HepG2 (cell line): ENCODE results near the gene MSL2. TPM values are rescaled to one million over a fixed set of nuclear protein-coding genes. Genes with fewer than 3 reads are reported as not detected.
"Not testable (repeated sequence)": the region's sequence is repeated elsewhere in the genome, so short reads cannot be mapped to it uniquely, and the experiment has no call there.

ENCODE experiments used
- ATAC-seq: fragments of 200-7000 bp; cut with Tn5 transposase; 3 replicates; pipeline ENCODE4 v1.9.1; 2020; ENCODE audit warnings: mild to moderate bottlenecking, moderate library complexity
- BruUV-seq: library from RNA; stranded (reverse); fragments of 400-500 nt; replicated peaks from 2 replicates; lab custom pipeline; 2021; lab: Mats Ljungman, UMichigan
- CTCF ChIA-PET: fragments of 300-600 bp; formaldehyde crosslinking; extraction: SDS; loops from one replicate; lab custom pipeline; 2021; ENCODE audit warnings: low total read pairs, inconsistent platforms, low intra/inter-chr PET ratio; lab: Yijun Ruan, JAX
- POLR2A ChIA-PET: fragments of 350-600 bp; sonication (Branson Sonifier 250); formaldehyde crosslinking; loops from one replicate; lab custom pipeline; 2020; ENCODE audit warnings: antibody characterized with exemption, inconsistent platforms; lab: Yijun Ruan, JAX
- DNase-seq: peaks from one replicate; pipeline ENCODE4 v3.0.0-alpha.2; 2015; ENCODE audit warnings: low spot score
- FAIRE-seq: peaks from 3 replicates; lab custom pipeline; 2011; peaks lifted over from hg19 to GRCh38; lab: Jason Lieb, UNC
- H2AFZ ChIP-seq: one replicate; pipeline ENCODE4 v1.6.1; 2011; ENCODE audit warnings: low read length, inconsistent platforms
- H3K27ac ChIP-seq: fragments of 300-600 bp; 3 replicates; pipeline ENCODE4 v1.8.0; 2011; ENCODE audit warnings: mixed run types, mild to moderate bottlenecking, mixed read lengths, low read length, inconsistent platforms; ENCODE audit not compliant: insufficient read depth; ENCODE audit errors: extremely low read length
- H3K27me3 ChIP-seq, 2 experiments: fragments of 200-600 bp in 1 of 2; 2 replicates in 1 of 2; 3 replicates in 1 of 2; pipeline versions ENCODE4 v1.6.0 to v1.8.0; 2011; ENCODE audit warnings: low read length in 2 of 2, mild to moderate bottlenecking in 2 of 2, moderate library complexity in 2 of 2, inconsistent platforms in 1 of 2; ENCODE audit not compliant: insufficient read depth in 2 of 2, control insufficient read depth in 1 of 2
- H3K36me3 ChIP-seq, 2 experiments: fragments of 200-600 bp in 1 of 2; replicated peaks in 1 of 2; 2 replicates in 1 of 2; 3 replicates in 1 of 2; pipeline versions ENCODE4 v1.5.1 to v1.8.0; 2011; ENCODE audit warnings: low read length in 2 of 2, inconsistent platforms in 1 of 2; ENCODE audit not compliant: insufficient read depth in 2 of 2, control insufficient read depth in 1 of 2
- H3K4me1 ChIP-seq: 2 replicates; pipeline ENCODE4 v1.5.1; 2012; ENCODE audit warnings: low read length, inconsistent platforms; ENCODE audit not compliant: insufficient read depth
- H3K4me2 ChIP-seq: 2 replicates; pipeline ENCODE4 v1.6.0; 2011; ENCODE audit warnings: low read depth, low read length, inconsistent platforms
- H3K4me3 ChIP-seq, 3 experiments: fragments of 200-600 bp in 1 of 3; sonication (generic), shearing (Covaris generic) in 1 of 3; replicated peaks in 1 of 3; 2 replicates each; pipeline ENCODE4 v1.5.1; 2011 to 2016; ENCODE audit warnings: low read length in 3 of 3, inconsistent platforms in 2 of 3, low read depth in 2 of 3, mild to moderate bottlenecking in 2 of 3, control low read depth in 1 of 3, mixed read lengths in 1 of 3; ENCODE audit not compliant: insufficient read depth in 1 of 3
- H3K79me2 ChIP-seq: one replicate; pipeline ENCODE4 v1.6.1; 2011; ENCODE audit warnings: low read length, inconsistent platforms; ENCODE audit not compliant: insufficient read depth
- H3K9ac ChIP-seq: 2 replicates; pipeline ENCODE4 v1.6.0; 2011; ENCODE audit warnings: mild to moderate bottlenecking, low read depth, low read length, inconsistent platforms; ENCODE audit not compliant: insufficient read depth
- H3K9me3 ChIP-seq: 2 replicates; pipeline ENCODE4 v1.5.1; 2012; ENCODE audit warnings: mild to moderate bottlenecking, low read length
- H4K20me1 ChIP-seq: 2 replicates; pipeline ENCODE4 v1.6.0; 2011; ENCODE audit warnings: inconsistent platforms, mild to moderate bottlenecking, low read length, moderate library complexity; ENCODE audit not compliant: insufficient read depth
- CREB1 ChIP-seq, 2 experiments: fragments of 450-650 bp in 1 of 2; IDR thresholded peaks; 2 replicates each; pipeline ENCODE4 v1.6.1; 2016 to 2017; ENCODE audit warnings: control low read depth in 1 of 2, mild to moderate bottlenecking in 1 of 2, missing compliant biosample characterization in 1 of 2, missing genetic modification characterization in 1 of 2
- GLI4 ChIP-seq: sonication (generic); formaldehyde crosslinking; IDR thresholded peaks from 2 replicates; pipeline ENCODE4 v1.5.1; 2020; ENCODE audit warnings: missing genetic modification reagents, mild to moderate bottlenecking, moderate library complexity, borderline replicate concordance
- MIER2 ChIP-seq: IDR thresholded peaks from 2 replicates; pipeline ENCODE4 v1.6.1; 2016; ENCODE audit warnings: missing biosample characterization, missing genetic modification reagents
- PHF5A ChIP-seq: IDR thresholded peaks from one replicate; pipeline ENCODE4 v1.6.1; 2018; ENCODE audit warnings: low read depth, missing genetic modification reagents; ENCODE audit not compliant: unreplicated experiment
- ZBTB14 ChIP-seq: sonication (generic); formaldehyde crosslinking; IDR thresholded peaks from 2 replicates; pipeline ENCODE4 v1.4.0; 2020; ENCODE audit warnings: missing genetic modification reagents
- ZNF138 ChIP-seq: sonication (generic); formaldehyde crosslinking; IDR thresholded peaks from 2 replicates; pipeline ENCODE4 v1.5.0; 2020; ENCODE audit warnings: mild to moderate bottlenecking, low read depth, missing genetic modification reagents
- ZNF446 ChIP-seq: sonication (generic); formaldehyde crosslinking; IDR thresholded peaks from 2 replicates; pipeline ENCODE4 v1.5.0; 2020; ENCODE audit warnings: mild to moderate bottlenecking, missing genetic modification reagents
- ZNF800 ChIP-seq: sonication (generic); formaldehyde crosslinking; IDR thresholded peaks from 2 replicates; pipeline ENCODE4 v1.4.0; 2020; ENCODE audit warnings: missing genetic modification reagents
- WGBS: methylation state at CpG from one replicate; pipeline ENCODE4 v1.1.6; 2017; ENCODE audit warnings: low lambda C conversion rate; 5-methylcytosine and 5-hydroxymethylcytosine counted together
- in situ Hi-C: cut with HindIII; loops from 2 replicates; pipeline ENCODE4 v1.10.0; 2017; ENCODE audit warnings: low pct_unique_long_range_greater_than_20kb; ENCODE audit not compliant: extremely low pct_ligation_motif_present
- intact Hi-C: fragments of 100-400 bp; cut with micrococcal nuclease; formaldehyde crosslinking; loops from one replicate; pipeline ENCODE4 v1.10.0; 2022; ENCODE audit not compliant: unreplicated experiment
- polyA plus RNA-seq, 8 experiments: library from polyadenylated mRNA; depleted of rRNA in 3 of 8; stranded (reverse) in 7 of 8; unstranded in 1 of 8; fragments of >200 nt; fragmentation: Illumina TruSeq in 4 of 8; extraction: Trizol in 4 of 8; gene quantifications; 2 replicates each; pipeline versions ENCODE4 v1.2.1 to v1.2.3, GENCODE V29; 2011 to 2016; ENCODE audit warnings: low read depth in 4 of 8, missing spikeins in 1 of 8, mixed read lengths in 1 of 8; ENCODE audit not compliant: insufficient read depth in 1 of 8
- total RNA-seq, 5 experiments: library from RNA; depleted of rRNA; stranded (reverse); fragments of >200 nt; fragmentation: Illumina TruSeq; extraction: Trizol; gene quantifications; 2 replicates each; pipeline ENCODE4 v1.2.3, GENCODE V29; 2016; ENCODE audit warnings: low read depth in 1 of 5
- TF ChIP-seq, protein P1 (sequence below): sonication (generic); formaldehyde crosslinking; IDR thresholded peaks from 2 replicates; pipeline ENCODE4 v1.4.0; 2020; ENCODE audit warnings: missing genetic modification reagents

The MSL2 gene
- total and polyA plus RNA-seq, 2 of the 13 experiments (the other 11 are each of a cell fraction or from before 2014, with no cell fraction given) = 6.9 to 11.7 TPM

- FAIRE-seq (no peak), DNase-seq (no peak), ATAC-seq (no peak)
- H3K36me3 ChIP-seq = no peaks in the 10 kb centered on the region
- no peak overlapping the region for H2AFZ ChIP-seq
- H3K4me2 ChIP-seq = no peak overlapping the region
- H3K79me2 ChIP-seq = no peaks in the 10 kb centered on the region
- H3K4me1 ChIP-seq = peaks cover 28% of the 10 kb centered on the region
- intact Hi-C loops = no loop called here
- no peak overlapping the region for H3K9ac ChIP-seq
- TF ChIP-seq ZBTB14 (CRISPR knock-in tag) (no peak), ZNF800 (CRISPR knock-in tag) (no peak), CREB1 (IDR thresholded peaks at IDR 0.05) (no peak), CREB1 (CRISPR knock-in tag; IDR thresholded peaks at IDR 0.05) (no peak), ZNF446 (CRISPR knock-in tag) (no peak), ZNF138 (CRISPR knock-in tag) (no peak), PHF5A (no peak), MIER2 (CRISPR knock-in tag) (no peak), GLI4 (CRISPR knock-in tag) (no peak)
- TF ChIP-seq, protein P1, sequence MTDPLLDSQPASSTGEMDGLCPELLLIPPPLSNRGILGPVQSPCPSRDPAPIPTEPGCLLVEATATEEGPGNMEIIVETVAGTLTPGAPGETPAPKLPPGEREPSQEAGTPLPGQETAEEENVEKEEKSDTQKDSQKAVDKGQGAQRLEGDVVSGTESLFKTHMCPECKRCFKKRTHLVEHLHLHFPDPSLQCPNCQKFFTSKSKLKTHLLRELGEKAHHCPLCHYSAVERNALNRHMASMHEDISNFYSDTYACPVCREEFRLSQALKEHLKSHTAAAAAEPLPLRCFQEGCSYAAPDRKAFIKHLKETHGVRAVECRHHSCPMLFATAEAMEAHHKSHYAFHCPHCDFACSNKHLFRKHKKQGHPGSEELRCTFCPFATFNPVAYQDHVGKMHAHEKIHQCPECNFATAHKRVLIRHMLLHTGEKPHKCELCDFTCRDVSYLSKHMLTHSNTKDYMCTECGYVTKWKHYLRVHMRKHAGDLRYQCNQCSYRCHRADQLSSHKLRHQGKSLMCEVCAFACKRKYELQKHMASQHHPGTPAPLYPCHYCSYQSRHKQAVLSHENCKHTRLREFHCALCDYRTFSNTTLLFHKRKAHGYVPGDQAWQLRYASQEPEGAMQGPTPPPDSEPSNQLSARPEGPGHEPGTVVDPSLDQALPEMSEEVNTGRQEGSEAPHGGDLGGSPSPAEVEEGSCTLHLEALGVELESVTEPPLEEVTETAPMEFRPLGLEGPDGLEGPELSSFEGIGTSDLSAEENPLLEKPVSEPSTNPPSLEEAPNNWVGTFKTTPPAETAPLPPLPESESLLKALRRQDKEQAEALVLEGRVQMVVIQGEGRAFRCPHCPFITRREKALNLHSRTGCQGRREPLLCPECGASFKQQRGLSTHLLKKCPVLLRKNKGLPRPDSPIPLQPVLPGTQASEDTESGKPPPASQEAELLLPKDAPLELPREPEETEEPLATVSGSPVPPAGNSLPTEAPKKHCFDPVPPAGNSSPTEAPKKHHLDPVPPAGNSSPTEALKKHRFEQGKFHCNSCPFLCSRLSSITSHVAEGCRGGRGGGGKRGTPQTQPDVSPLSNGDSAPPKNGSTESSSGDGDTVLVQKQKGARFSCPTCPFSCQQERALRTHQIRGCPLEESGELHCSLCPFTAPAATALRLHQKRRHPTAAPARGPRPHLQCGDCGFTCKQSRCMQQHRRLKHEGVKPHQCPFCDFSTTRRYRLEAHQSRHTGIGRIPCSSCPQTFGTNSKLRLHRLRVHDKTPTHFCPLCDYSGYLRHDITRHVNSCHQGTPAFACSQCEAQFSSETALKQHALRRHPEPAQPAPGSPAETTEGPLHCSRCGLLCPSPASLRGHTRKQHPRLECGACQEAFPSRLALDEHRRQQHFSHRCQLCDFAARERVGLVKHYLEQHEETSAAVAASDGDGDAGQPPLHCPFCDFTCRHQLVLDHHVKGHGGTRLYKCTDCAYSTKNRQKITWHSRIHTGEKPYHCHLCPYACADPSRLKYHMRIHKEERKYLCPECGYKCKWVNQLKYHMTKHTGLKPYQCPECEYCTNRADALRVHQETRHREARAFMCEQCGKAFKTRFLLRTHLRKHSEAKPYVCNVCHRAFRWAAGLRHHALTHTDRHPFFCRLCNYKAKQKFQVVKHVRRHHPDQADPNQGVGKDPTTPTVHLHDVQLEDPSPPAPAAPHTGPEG (CRISPR knock-in tag) = no peak
- no peaks in the 10 kb centered on the region for H4K20me1 ChIP-seq
- H3K4me3 ChIP-seq = no peak overlapping the region
- no peak overlapping the region for H3K27ac ChIP-seq
- in situ Hi-C loops = no loop called here
- H3K9me3 ChIP-seq = no peaks in the 10 kb centered on the region
- no peaks in the 10 kb centered on the region for H3K27me3 ChIP-seq
- CTCF ChIA-PET = no interaction called here
- WGBS = 25% methylated on average over 2 of the region's 2 CpGs
- BruUV-seq = no TSS peak
- POLR2A ChIA-PET = interaction anchor here (1.5 kb wide), 1 partner anchor 35 kb away, joined by 4 read pairs; no protein-coding TSS in a partner anchor
These were observed 36.3 kb upstream of the MSL2 start for GRCh38 chr3:136232413-136232812.

DNA sequence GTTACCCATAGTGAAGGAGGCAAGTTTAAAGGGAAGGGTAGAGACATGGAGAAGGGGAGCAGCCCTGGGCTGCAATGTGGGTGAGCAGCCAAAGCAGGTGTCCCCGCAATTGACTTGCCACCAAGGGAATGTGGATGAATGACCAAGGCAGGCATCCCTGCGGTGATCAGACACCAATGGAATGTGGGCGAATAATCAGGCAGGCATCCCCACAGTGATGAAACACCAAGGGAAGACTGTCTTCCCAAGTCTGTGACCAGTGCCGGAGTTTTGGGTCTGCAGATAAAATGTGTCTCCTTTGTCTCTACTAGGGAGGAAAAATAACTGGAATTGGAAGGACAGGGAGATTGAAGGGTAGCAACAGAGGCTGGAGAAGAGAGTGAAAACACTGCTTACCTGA, 26.6 kb upstream of the MSL2 start:
- H3K36me3 ChIP-seq, H3K79me2 ChIP-seq, DNase-seq, in situ Hi-C loops, ATAC-seq, POLR2A ChIA-PET, H3K4me1 ChIP-seq, intact Hi-C loops, H3K4me2 ChIP-seq, H3K4me3 ChIP-seq, H4K20me1 ChIP-seq, H2AFZ ChIP-seq, H3K9ac ChIP-seq, BruUV-seq, CTCF ChIA-PET, H3K27ac ChIP-seq, H3K27me3 ChIP-seq, H3K9me3 ChIP-seq, FAIRE-seq: not testable (repeated sequence)
- WGBS = 48% methylated on average over 4 of the region's 4 CpGs
